Neural progenitor cell (in vitro differentiated cells): Measurements from ENCODE around the gene NEK6. TPM values are rescaled to one million over a fixed set of nuclear protein-coding genes. Genes with fewer than 3 reads are reported as not detected.

Experiments used
- DNase-seq: peaks from one replicate; pipeline ENCODE4 v3.0.0-alpha.2; 2016; ENCODE audit warnings: low spot score
- H2AFZ ChIP-seq: fragments of 200-600 bp; sonication (generic); replicated peaks from 2 replicates; pipeline ENCODE4 v1.6.1; 2016; ENCODE audit warnings: antibody characterized with exemption
- H3F3A ChIP-seq: fragments of 200-600 bp; sonication (generic); 2 replicates; pipeline ENCODE4 v1.6.1; 2016; ENCODE audit warnings: antibody characterized with exemption, low read depth
- H3K27ac ChIP-seq: fragments of 200-600 bp; sonication (generic); 2 replicates; pipeline ENCODE4 v1.5.1; 2016; ENCODE audit warnings: mild to moderate bottlenecking
- H3K27me3 ChIP-seq: fragments of 200-600 bp; sonication (generic); 2 replicates; pipeline ENCODE4 v1.6.1; 2016; ENCODE audit warnings: mild to moderate bottlenecking, moderate library complexity
- H3K36me3 ChIP-seq: fragments of 200-600 bp; sonication (generic); 2 replicates; pipeline ENCODE4 v1.5.1; 2016
- H3K4me1 ChIP-seq: fragments of 200-600 bp; sonication (generic); 2 replicates; pipeline ENCODE4 v1.6.1; 2016; ENCODE audit warnings: mixed run types
- H3K4me2 ChIP-seq: fragments of 200-600 bp; sonication (generic); 2 replicates; pipeline ENCODE4 v1.6.1; 2016
- H3K4me3 ChIP-seq: fragments of 200-600 bp; sonication (generic); 2 replicates; pipeline ENCODE4 v1.5.1; 2016
- H3K79me2 ChIP-seq: fragments of 200-600 bp; sonication (generic); 2 replicates; pipeline ENCODE4 v1.6.1; 2016; ENCODE audit warnings: low read depth
- H3K9ac ChIP-seq: fragments of 200-600 bp; sonication (generic); 2 replicates; pipeline ENCODE4 v1.6.1; 2016
- H3K9me3 ChIP-seq: fragments of 200-600 bp; sonication (generic); 2 replicates; pipeline ENCODE4 v1.5.1; 2016; ENCODE audit warnings: low read depth
- H4K20me1 ChIP-seq: fragments of 200-600 bp; sonication (generic); 2 replicates; pipeline ENCODE4 v1.6.1; 2016; ENCODE audit warnings: low read depth
- H3K27ac Mint-ChIP-seq: 3 replicates; pipeline ENCODE4 v1.8.0; 2021; ENCODE audit warnings: mixed read lengths
- H3K27me3 Mint-ChIP-seq: 2 replicates; pipeline ENCODE4 v1.8.0; 2022; ENCODE audit warnings: low read depth, mild to moderate bottlenecking, inconsistent platforms, moderate library complexity, mixed read lengths; ENCODE audit not compliant: insufficient read depth
- H3K36me3 Mint-ChIP-seq: 3 replicates; pipeline ENCODE4 v1.8.0; 2021; ENCODE audit warnings: mixed read lengths
- H3K4me1 Mint-ChIP-seq: 3 replicates; pipeline ENCODE4 v1.8.0; 2021; ENCODE audit warnings: mixed read lengths
- H3K4me3 Mint-ChIP-seq: 3 replicates; pipeline ENCODE4 v1.8.0; 2021; ENCODE audit warnings: mild to moderate bottlenecking, moderate library complexity, mixed read lengths
- H3K9me3 Mint-ChIP-seq: 3 replicates; pipeline ENCODE4 v1.8.0; 2020; ENCODE audit warnings: mixed read lengths
- EZH2 ChIP-seq: fragments of 200-600 bp; sonication (generic); IDR thresholded peaks from 2 replicates; pipeline ENCODE4 v1.6.1; 2017; ENCODE audit warnings: antibody characterized with exemption, mild to moderate bottlenecking, moderate library complexity
- EZH2phosphoT487 ChIP-seq: fragments of 200-600 bp; sonication (generic); IDR thresholded peaks from 2 replicates; pipeline ENCODE4 v1.6.1; 2017; ENCODE audit warnings: antibody characterized with exemption
- total RNA-seq: library from RNA; depleted of rRNA; stranded (reverse); fragments of >200 nt; gene quantifications from 2 replicates; pipeline ENCODE4 v1.2.3, GENCODE V29; 2015; ENCODE audit warnings: low replicate concordance
- TF ChIP-seq, protein P1 (sequence below): fragments of 200-600 bp; sonication (generic); IDR thresholded peaks from 2 replicates; pipeline ENCODE4 v1.5.1; 2017; ENCODE audit warnings: antibody characterized with exemption, mild to moderate bottlenecking

NEK6 gene
- total RNA-seq, 1 donor from 2014 or later, result 18.5 TPM

DNA sequence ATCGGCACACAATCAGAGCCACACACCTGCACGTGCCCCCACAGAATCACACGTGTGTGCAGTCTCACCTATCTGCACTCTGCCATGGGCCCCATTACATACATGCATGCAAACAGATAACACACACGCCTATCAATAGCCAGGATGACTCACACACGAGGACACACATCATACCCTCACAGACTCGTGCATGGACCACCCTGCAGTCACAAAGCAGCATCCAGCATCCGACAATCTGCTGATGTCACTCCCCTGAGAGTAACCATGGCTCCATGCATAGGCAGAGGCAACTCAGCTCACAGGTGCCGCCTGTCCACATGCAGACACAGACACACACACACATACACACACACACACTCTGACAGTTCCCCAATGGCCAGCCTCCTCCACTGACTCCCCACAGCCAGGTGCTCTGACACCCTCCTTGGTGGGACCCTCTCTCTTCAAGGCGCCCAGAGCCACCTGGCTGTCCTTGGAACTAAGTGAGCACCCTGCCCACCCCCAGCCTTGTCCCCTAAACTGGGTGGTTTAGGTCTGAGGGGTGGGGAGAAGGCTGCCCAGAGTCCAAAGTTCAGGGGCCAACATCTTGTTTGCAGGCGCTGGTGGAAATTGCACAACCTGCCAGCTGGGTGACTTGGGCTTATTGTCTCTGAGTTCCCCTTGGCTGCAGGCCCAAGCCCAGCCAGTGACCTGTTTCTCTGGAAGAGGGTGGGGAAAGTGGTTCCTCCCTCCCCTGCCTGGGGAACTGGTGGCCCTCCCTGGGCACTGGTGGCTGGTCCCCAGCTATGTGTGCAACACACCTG, 34.6 kb upstream of the NEK6 start:
- H3K4me3 Mint-ChIP-seq, result no peak overlapping the region
- no peaks in the 10 kb centered on the region for H3K36me3 Mint-ChIP-seq
- no peaks in the 10 kb centered on the region for H3K9me3 ChIP-seq
- no peak overlapping the region for H3K4me2 ChIP-seq
- H3K27me3 Mint-ChIP-seq, result peaks cover 2% of the 10 kb centered on the region
- H3K79me2 ChIP-seq, result no peaks in the 10 kb centered on the region
- no peaks in the 10 kb centered on the region for H3K4me1 ChIP-seq
- no peak overlapping the region for H2AFZ ChIP-seq
- H3K27me3 ChIP-seq, result no peaks in the 10 kb centered on the region
- peak overlapping the region; percentile 43 for H3K27ac Mint-ChIP-seq
- no peaks in the 10 kb centered on the region for H3F3A ChIP-seq
- no peaks in the 10 kb centered on the region for H3K36me3 ChIP-seq
- H3K4me1 Mint-ChIP-seq, result no peaks in the 10 kb centered on the region
- no peak overlapping the region for H3K4me3 ChIP-seq
- H3K9me3 Mint-ChIP-seq, result no peaks in the 10 kb centered on the region
- TF ChIP-seq EZH2phosphoT487, result no peak
- TF ChIP-seq, protein P1, sequence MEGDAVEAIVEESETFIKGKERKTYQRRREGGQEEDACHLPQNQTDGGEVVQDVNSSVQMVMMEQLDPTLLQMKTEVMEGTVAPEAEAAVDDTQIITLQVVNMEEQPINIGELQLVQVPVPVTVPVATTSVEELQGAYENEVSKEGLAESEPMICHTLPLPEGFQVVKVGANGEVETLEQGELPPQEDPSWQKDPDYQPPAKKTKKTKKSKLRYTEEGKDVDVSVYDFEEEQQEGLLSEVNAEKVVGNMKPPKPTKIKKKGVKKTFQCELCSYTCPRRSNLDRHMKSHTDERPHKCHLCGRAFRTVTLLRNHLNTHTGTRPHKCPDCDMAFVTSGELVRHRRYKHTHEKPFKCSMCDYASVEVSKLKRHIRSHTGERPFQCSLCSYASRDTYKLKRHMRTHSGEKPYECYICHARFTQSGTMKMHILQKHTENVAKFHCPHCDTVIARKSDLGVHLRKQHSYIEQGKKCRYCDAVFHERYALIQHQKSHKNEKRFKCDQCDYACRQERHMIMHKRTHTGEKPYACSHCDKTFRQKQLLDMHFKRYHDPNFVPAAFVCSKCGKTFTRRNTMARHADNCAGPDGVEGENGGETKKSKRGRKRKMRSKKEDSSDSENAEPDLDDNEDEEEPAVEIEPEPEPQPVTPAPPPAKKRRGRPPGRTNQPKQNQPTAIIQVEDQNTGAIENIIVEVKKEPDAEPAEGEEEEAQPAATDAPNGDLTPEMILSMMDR, result no peak
- TF ChIP-seq EZH2, result no peak
- H3K9ac ChIP-seq, result no peak overlapping the region
- no peak for DNase-seq
- no peak overlapping the region for H3K27ac ChIP-seq
- no peaks in the 10 kb centered on the region for H4K20me1 ChIP-seq

DNA sequence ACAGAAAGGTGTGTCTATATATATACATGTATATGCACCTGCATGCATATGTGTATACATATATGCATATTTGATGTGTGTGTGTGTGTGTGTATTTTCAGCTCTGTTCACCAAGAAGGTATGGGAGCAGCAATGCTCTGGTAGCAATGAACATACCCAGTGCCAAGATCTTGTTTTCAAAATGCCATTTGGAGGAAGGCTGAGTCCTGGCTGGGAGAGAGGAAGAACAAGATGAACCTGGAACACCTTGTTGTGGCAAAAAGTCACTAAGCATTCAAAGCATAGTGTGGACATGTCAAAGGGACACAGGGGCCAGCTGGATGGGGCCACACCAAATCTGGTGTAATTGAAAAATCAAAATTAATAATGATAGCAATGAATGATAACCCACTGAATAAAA, 31.8 kb upstream of the NEK6 start:
- Histone ChIP-seq H3K4me3 (no peak overlapping the region), H3K9me3 (no peaks in the 10 kb centered on the region), H3K79me2 (no peaks in the 10 kb centered on the region), H3K27me3 (no peaks in the 10 kb centered on the region), H3K36me3 (no peaks in the 10 kb centered on the region), H3K27ac (no peak overlapping the region), H3K4me2 (no peak overlapping the region), H3K4me1 (no peaks in the 10 kb centered on the region), H3K9ac (no peak overlapping the region), H4K20me1 (no peaks in the 10 kb centered on the region), H2AFZ (no peak overlapping the region), H3F3A (no peaks in the 10 kb centered on the region)
- H3K9me3 Mint-ChIP-seq, result no peaks in the 10 kb centered on the region
- H3K27ac Mint-ChIP-seq, result no peak overlapping the region
- no peaks in the 10 kb centered on the region for H3K36me3 Mint-ChIP-seq
- H3K27me3 Mint-ChIP-seq, result no peaks in the 10 kb centered on the region
- H3K4me1 Mint-ChIP-seq, result no peaks in the 10 kb centered on the region
- no peak overlapping the region for H3K4me3 Mint-ChIP-seq
- DNase-seq, result no peak
- no peak for TF ChIP-seq EZH2
- TF ChIP-seq EZH2phosphoT487, result no peak
- TF ChIP-seq, protein P1, result no peak

DNA sequence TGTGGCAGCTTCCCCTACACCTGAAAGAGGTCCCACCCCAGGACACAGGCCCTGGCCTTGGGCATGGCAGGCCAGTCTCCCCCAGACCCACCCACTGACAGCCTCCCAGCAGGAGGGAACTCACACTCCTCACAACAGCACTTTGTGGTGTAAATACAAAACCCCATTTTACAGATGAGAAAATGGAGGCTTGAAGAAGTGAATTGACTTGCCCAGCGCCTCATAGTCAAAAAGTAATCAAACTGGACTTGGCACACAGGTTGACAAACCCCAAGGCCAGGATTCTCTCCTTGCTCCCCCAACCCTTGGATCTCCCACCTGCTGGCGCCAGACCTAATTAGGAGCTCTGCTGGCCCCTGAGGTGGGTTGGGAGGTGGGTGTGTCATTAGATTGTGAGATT, 29.2 kb upstream of the NEK6 start:
- Histone ChIP-seq H3K27ac (no peak overlapping the region), H3K4me2 (no peak overlapping the region), H3K9ac (no peak overlapping the region), H2AFZ (no peak overlapping the region), H3F3A (no peaks in the 10 kb centered on the region), H3K27me3 (no peaks in the 10 kb centered on the region), H4K20me1 (no peaks in the 10 kb centered on the region), H3K36me3 (no peaks in the 10 kb centered on the region), H3K9me3 (no peaks in the 10 kb centered on the region), H3K4me3 (no peak overlapping the region), H3K79me2 (no peaks in the 10 kb centered on the region), H3K4me1 (no peaks in the 10 kb centered on the region)
- TF ChIP-seq EZH2 (no peak), EZH2phosphoT487 (no peak)
- TF ChIP-seq, protein P1, result no peak
- Mint-ChIP-seq H3K4me3 (no peak overlapping the region), H3K27me3 (peaks cover 2% of the 10 kb centered on the region), H3K9me3 (no peaks in the 10 kb centered on the region), H3K36me3 (no peaks in the 10 kb centered on the region), H3K4me1 (no peaks in the 10 kb centered on the region), H3K27ac (no peak overlapping the region)
- no peak for DNase-seq
